ENCODE data around the gene RPUSD1. TPM values are rescaled to one million over a fixed set of nuclear protein-coding genes. Genes with fewer than 3 reads are reported as not detected.

The RPUSD1 gene
- total RNA-seq, 1 donor from 2014 or later, result 14.2 TPM

DNA sequence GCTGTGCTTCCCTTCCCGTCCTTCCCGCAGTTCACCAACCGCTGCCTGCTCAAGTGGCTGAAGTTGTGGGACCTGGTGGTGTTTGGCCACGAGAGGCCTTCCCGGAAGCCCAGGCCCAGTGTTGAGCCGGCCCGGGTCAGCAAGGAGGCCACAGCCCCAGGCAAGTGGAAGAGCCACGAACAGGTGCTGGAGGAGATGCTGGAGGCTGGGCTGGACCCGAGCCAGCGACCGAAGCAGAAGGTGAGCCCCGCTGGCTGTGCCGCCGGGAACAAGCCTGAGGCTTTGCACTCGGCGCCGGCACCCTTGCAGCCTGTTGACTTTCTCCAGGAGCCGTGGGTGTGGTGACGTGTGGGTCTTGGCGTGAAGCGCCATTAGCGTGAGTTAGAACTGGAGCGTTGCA, 3.0 kb upstream of the RPUSD1 start:
- intact Hi-C loops (cut with DNase I), result no loop called here
- no peak for ATAC-seq
- TF ChIP-seq, protein P1, sequence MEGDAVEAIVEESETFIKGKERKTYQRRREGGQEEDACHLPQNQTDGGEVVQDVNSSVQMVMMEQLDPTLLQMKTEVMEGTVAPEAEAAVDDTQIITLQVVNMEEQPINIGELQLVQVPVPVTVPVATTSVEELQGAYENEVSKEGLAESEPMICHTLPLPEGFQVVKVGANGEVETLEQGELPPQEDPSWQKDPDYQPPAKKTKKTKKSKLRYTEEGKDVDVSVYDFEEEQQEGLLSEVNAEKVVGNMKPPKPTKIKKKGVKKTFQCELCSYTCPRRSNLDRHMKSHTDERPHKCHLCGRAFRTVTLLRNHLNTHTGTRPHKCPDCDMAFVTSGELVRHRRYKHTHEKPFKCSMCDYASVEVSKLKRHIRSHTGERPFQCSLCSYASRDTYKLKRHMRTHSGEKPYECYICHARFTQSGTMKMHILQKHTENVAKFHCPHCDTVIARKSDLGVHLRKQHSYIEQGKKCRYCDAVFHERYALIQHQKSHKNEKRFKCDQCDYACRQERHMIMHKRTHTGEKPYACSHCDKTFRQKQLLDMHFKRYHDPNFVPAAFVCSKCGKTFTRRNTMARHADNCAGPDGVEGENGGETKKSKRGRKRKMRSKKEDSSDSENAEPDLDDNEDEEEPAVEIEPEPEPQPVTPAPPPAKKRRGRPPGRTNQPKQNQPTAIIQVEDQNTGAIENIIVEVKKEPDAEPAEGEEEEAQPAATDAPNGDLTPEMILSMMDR (IDR thresholded peaks at IDR 0.05), result no peak
- Histone ChIP-seq H3K27ac (no peak overlapping the region), H3K36me3 (no peaks in the 10 kb centered on the region), H3K27me3 (no peaks in the 10 kb centered on the region), H3K4me1 (peaks cover 10% of the 10 kb centered on the region), H3K4me3 (no peak overlapping the region), H3K9me3 (no peaks in the 10 kb centered on the region)
- DNase-seq, result no peak

DNA sequence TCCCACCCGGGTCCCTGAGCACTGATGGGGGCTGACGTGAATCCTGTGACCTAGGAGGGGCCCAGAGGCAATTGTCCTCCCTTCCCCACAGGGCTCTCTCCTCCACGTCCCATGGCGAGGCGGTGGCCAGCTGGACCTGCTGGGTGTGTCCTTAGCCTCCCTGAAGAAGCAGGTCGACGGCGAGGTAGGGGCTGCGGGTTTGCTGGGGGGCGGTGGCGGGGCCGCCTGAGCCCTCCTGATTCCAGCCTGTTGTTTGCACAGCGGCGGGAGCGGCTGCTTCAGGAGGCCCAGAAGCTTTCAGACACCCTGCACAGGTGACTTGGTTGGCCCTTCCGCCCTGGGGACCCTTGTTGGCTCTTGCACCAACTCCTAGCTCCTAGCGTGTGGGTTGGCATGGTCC, 1.9 kb upstream of the RPUSD1 start:
- H3K36me3 ChIP-seq, result no peaks in the 10 kb centered on the region
- no peaks in the 10 kb centered on the region for H3K9me3 ChIP-seq
- H3K4me1 ChIP-seq, result peaks cover 10% of the 10 kb centered on the region
- no peaks in the 10 kb centered on the region for H3K27me3 ChIP-seq
- H3K4me3 ChIP-seq, result no peak overlapping the region
- TF ChIP-seq, protein P1 (IDR thresholded peaks at IDR 0.05), result no peak
- no peak overlapping the region for H3K27ac ChIP-seq
- ATAC-seq (no peak), DNase-seq (no peak)
- intact Hi-C loops (cut with DNase I), result no loop called here

DNA sequence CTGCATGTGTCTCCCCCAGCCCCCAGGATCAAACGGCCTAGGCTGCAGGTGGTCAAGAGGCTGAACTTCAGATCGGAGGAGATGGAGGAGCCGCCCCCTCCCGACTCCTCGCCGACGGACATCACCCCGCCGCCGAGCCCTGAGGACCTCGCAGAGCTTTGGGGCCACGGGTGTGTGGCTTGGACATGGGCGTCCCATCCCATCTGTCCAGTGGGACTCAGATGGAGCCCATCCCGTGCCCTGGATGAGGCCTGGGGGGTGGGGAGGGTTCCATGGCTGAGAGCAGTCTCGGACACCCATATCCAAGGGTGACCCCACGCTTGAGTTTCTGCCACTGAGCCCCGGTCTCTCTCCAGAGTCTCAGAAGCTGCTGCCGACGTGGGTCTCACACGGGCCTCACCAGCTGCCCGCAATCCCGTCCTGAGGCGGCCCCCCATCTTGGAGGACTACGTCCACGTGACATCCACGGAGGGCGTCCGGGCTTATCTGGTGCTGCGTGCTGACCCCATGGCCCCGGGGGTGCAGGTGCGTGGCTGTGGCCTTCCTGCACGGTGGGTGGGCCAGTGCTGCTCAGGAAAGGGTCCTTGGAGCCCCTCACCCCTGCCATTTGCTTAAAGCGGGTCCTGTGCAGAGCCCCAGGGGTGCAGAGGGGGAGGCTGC, 1.1 kb upstream of the RPUSD1 start:
- H3K27me3 ChIP-seq, result no peaks in the 10 kb centered on the region
- no peaks in the 10 kb centered on the region for H3K36me3 ChIP-seq
- H3K4me3 ChIP-seq, result peak overlapping the region; percentile 81
- H3K9me3 ChIP-seq, result no peaks in the 10 kb centered on the region
- peaks cover 10% of the 10 kb centered on the region for H3K4me1 ChIP-seq
- DNase-seq (no peak), ATAC-seq (no peak)
- intact Hi-C loops (cut with DNase I), result loop anchor here (10.0 kb wide), 1 partner anchor 75 kb away; the partner anchor contains the start of gene METRN
- TF ChIP-seq, protein P1 (IDR thresholded peaks at IDR 0.05), result no peak
- H3K27ac ChIP-seq, result no peak overlapping the region

DNA sequence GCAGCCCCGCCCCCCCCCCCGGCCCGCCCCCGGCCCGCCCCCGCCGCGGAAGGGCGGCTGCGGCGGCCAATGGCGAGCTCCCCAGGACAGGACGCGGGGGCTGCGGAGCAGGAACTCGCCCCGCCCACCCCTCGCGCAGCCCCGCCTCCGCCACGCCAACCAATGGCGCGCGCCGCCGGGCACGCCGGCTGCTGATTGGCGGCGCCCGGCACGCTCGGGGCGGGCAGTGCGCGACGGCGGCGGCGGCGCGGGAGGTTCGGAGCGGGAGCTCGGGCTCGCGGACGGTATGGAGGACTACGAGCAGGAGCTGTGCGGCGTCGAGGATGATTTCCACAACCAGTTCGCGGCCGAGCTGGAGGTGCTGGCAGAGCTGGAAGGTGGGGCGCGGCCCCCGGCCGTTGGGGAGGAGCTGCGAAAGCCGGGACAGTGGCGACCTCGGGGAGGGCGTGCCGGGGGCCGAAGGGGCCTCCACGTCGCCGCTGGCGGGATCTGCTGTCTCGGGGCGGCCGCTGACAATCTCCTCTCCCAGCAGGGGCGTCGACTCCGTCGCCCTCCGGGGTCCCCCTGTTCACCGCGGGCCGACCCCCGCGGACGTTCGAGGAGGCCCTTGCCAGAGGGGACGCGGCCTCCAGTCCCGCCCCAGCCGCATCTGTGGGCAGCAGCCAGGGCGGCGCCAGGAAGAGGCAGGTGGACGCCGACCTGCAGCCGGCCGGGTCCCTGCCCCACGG, 382 bp upstream of the RPUSD1 start, which contains the start of gene CHTF18:
Gene CHTF18, plus strand, starts transcription at position 222 of the 728 bp plus-strand sequence. Its CDS starts 65 bp downstream, at position 287.
- H3K9me3 ChIP-seq, result no peaks in the 10 kb centered on the region
- peak; percentile 96 for DNase-seq
- H3K4me3 ChIP-seq, result peak within 1 kb of the TSS; percentile 81
- TF ChIP-seq, protein P1 (IDR thresholded peaks at IDR 0.05), result no peak
- intact Hi-C loops (cut with DNase I), result loop anchor here (10.0 kb wide), 1 partner anchor 74 kb away; the partner anchor contains the start of gene METRN
- peaks cover 2% of the 10 kb centered on the region for H3K27me3 ChIP-seq
- ATAC-seq, result peak; percentile 93
- H3K4me1 ChIP-seq, result peaks cover 10% of the 10 kb centered on the region
- no peaks in the 10 kb centered on the region for H3K36me3 ChIP-seq
- H3K27ac ChIP-seq, result peak within 1 kb of the TSS; percentile 77

DNA sequence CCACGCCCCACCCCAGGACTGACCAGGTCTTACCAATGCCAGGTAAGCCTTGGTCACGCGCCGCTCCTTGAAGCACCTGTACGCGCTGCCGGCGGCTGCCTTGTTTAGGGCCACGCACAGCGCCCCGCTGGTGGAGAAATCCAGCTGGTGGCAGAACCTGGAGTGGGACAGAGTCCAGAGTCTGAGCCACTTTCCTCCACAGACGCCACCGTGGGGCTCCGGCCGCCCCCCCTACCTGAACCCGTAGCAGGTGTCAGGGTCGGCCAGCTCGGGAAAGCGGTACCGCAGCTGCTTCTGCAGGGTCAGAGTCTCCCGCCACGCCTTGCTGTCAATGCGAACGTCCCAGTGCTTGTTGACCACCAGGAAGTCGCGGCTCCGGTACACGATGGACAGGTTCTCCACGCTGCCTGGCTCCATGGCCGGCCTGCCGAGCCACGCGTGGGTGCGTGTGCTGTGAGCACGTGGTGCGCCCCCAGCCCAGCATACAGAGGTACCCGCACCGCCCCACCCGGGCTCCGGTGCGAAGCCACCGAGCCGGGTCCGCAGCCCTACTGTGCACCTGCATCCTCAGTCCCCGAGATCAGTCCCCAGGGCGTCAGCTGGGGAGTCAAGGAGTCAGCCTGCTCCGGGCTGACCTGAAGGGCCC, 737 bp downstream of the RPUSD1 start:
- no peak for DNase-seq

More for the DNA sequence above, 737 bp downstream of the RPUSD1 start:
- no peak for ATAC-seq
- H3K4me3 ChIP-seq, result peak overlapping the region; percentile 72
- H3K9me3 ChIP-seq, result no peaks in the 10 kb centered on the region
- H3K4me1 ChIP-seq, result peaks cover 10% of the 10 kb centered on the region
- TF ChIP-seq, protein P1 (IDR thresholded peaks at IDR 0.05), result no peak
- no peaks in the 10 kb centered on the region for H3K36me3 ChIP-seq
- peaks cover 12% of the 10 kb centered on the region for H3K27me3 ChIP-seq
- peak overlapping the region; percentile 77 for H3K27ac ChIP-seq
- intact Hi-C loops (cut with DNase I), result loop anchor here (10.0 kb wide), 1 partner anchor 73 kb away; the partner anchor contains the start of gene METRN
